ENCODE results near the gene LIPC.

The LIPC gene

GRCh38 chr15:58452775-58453174 is 21.0 kb downstream of the LIPC start:
- no peak for DNase-seq
- H3K27me3 ChIP-seq (ENCODE audit: insufficient read depth, low read length, poor library complexity): no peaks in the 10 kb centered on the region
- H3K79me2 ChIP-seq (ENCODE audit: control insufficient read depth, insufficient read depth, low read length): no peaks in the 10 kb centered on the region
- no peak overlapping the region for H2AK5ac ChIP-seq (ENCODE audit: low read length)
- no peak overlapping the region for H3K18ac ChIP-seq (ENCODE audit: low read length)
- no peak overlapping the region for H2BK5ac ChIP-seq (ENCODE audit: low read length)
- no peak overlapping the region for H3K56ac ChIP-seq (ENCODE audit: low read length)
- no peak overlapping the region for H2BK120ac ChIP-seq (ENCODE audit: low read depth, low read length)
- H3K4me2 ChIP-seq (ENCODE audit: low read length): no peak overlapping the region
- no peak overlapping the region for H4K5ac ChIP-seq (ENCODE audit: low read length)
- no peak overlapping the region for H2BK15ac ChIP-seq (replicated peaks; ENCODE audit: low read depth)
- H3K9ac ChIP-seq (ENCODE audit: low read length): no peak overlapping the region
- no CpG with 5 or more reads among the region's 4 CpGs for WGBS (ENCODE audit: extremely low coverage, insufficient coverage, low lambda C conversion rate)
- H3K4ac ChIP-seq (ENCODE audit: low read depth, low read length): no peak overlapping the region
- no peak overlapping the region for H3K27ac ChIP-seq (ENCODE audit: low read depth, low read length)
- H4K8ac ChIP-seq (ENCODE audit: low read depth, low read length): no peak overlapping the region
- H3K4me3 ChIP-seq (ENCODE audit: low read length): no peak overlapping the region
- H3K79me1 ChIP-seq (ENCODE audit: low read length): no peaks in the 10 kb centered on the region
- no peaks in the 10 kb centered on the region for H3K36me3 ChIP-seq (ENCODE audit: control insufficient read depth, insufficient read depth, low read length)
- H3K23ac ChIP-seq (ENCODE audit: low read length): no peak overlapping the region
- no peaks in the 10 kb centered on the region for H3K4me1 ChIP-seq (ENCODE audit: control insufficient read depth, low read depth, low read length)

DNA sequence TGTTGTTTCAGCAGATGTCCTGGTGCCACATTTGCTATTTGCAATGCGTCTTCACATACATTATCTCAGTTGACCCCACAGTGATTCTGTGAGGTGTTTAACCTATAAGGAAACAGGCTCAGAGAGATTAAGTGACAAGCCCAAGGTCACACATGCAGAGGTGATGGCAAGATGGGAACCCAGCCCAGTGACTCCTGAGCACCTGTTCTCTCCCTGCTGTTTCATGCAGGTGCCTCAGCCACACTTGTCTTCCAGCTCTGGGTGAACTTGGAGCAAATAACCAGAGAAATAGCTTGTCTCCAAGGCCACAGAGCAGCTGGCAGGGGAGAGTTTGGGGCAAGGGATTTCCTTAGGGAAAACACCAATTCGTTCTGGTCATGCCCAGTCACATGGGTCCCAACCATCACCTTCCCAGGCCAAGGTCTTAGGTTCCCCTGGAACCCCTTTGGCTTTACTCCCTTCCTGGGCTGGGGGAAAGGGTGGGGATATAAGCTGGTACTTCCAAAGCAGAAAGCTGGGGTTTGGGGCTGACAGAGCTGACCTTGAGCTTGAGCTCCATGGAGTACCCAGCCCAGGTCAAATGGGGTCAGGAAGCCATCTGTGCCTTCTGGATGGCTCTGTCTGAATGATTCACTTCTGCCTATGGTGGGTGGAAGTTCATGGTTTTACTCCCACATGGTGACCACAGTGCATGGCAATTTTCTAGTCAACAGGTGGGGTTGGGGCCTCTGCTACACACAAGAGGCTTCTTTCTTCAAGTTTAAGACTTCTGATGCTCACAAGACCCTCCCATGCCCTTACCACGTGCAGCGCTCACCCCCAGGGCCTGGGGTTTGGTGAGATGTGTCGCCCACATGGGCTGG is 22.4 kb downstream of the LIPC start:
- no peak overlapping the region for H4K8ac ChIP-seq (ENCODE audit: low read depth, low read length)
- H3K4me1 ChIP-seq (ENCODE audit: control insufficient read depth, low read depth, low read length): no peaks in the 10 kb centered on the region
- H3K4me3 ChIP-seq (ENCODE audit: low read length): no peak overlapping the region
- H4K5ac ChIP-seq (ENCODE audit: low read length): no peak overlapping the region
- no peak overlapping the region for H3K23ac ChIP-seq (ENCODE audit: low read length)
- no peak overlapping the region for H2BK120ac ChIP-seq (ENCODE audit: low read depth, low read length)
- H2AK5ac ChIP-seq (ENCODE audit: low read length): no peak overlapping the region
- H2BK5ac ChIP-seq (ENCODE audit: low read length): no peak overlapping the region
- H3K79me1 ChIP-seq (ENCODE audit: low read length): no peaks in the 10 kb centered on the region
- no CpG with 5 or more reads among the region's 5 CpGs for WGBS (ENCODE audit: extremely low coverage, insufficient coverage, low lambda C conversion rate)
- H3K4me2 ChIP-seq (ENCODE audit: low read length): no peak overlapping the region
- H3K4ac ChIP-seq (ENCODE audit: low read depth, low read length): no peak overlapping the region
- no peak overlapping the region for H3K27ac ChIP-seq (ENCODE audit: low read depth, low read length)
- DNase-seq: no peak
- no peak overlapping the region for H3K9ac ChIP-seq (ENCODE audit: low read length)
- no peak overlapping the region for H3K18ac ChIP-seq (ENCODE audit: low read length)
- H3K36me3 ChIP-seq (ENCODE audit: control insufficient read depth, insufficient read depth, low read length): no peaks in the 10 kb centered on the region
- no peak overlapping the region for H2BK15ac ChIP-seq (replicated peaks; ENCODE audit: low read depth)
- H3K79me2 ChIP-seq (ENCODE audit: control insufficient read depth, insufficient read depth, low read length): no peaks in the 10 kb centered on the region
- H3K27me3 ChIP-seq (ENCODE audit: insufficient read depth, low read length, poor library complexity): no peaks in the 10 kb centered on the region
- H3K56ac ChIP-seq (ENCODE audit: low read length): no peak overlapping the region

DNA sequence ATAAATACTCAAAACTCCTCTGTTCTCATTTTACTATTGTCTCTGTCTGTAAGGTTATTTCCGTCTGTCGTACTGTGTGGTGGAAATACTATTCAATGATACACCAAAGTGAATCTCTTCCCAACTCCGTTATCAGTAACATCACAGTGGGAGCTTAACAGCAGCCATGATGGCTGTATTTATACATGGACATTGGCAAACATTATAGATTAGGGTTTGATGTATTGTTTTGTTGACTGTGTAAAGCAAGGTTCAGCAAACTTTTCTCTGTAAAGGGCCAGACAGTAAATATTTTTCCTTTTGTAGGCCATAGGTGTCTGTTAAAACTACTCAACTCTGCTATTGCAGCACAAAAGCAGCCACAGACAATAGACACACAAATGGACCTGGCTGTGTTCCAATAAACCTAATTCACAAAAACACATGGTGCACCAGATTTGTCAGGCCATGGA is 23.2 kb downstream of the LIPC start:
- Histone ChIP-seq H4K5ac (ENCODE audit: low read length) (no peak overlapping the region), H4K8ac (ENCODE audit: low read depth, low read length) (no peak overlapping the region), H3K4me2 (ENCODE audit: low read length) (no peak overlapping the region), H3K4ac (ENCODE audit: low read depth, low read length) (no peak overlapping the region), H3K27ac (ENCODE audit: low read depth, low read length) (no peak overlapping the region), H2AK5ac (ENCODE audit: low read length) (no peak overlapping the region), H3K36me3 (ENCODE audit: control insufficient read depth, insufficient read depth, low read length) (no peaks in the 10 kb centered on the region), H2BK5ac (ENCODE audit: low read length) (no peak overlapping the region), H3K9ac (ENCODE audit: low read length) (no peak overlapping the region), H3K79me2 (ENCODE audit: control insufficient read depth, insufficient read depth, low read length) (no peaks in the 10 kb centered on the region), H3K4me1 (ENCODE audit: control insufficient read depth, low read depth, low read length) (no peaks in the 10 kb centered on the region), H3K27me3 (ENCODE audit: insufficient read depth, low read length, poor library complexity) (no peaks in the 10 kb centered on the region), H3K23ac (ENCODE audit: low read length) (no peak overlapping the region), H2BK15ac (replicated peaks; ENCODE audit: low read depth) (no peak overlapping the region), H3K4me3 (ENCODE audit: low read length) (no peak overlapping the region), H2BK120ac (ENCODE audit: low read depth, low read length) (no peak overlapping the region), H3K18ac (ENCODE audit: low read length) (no peak overlapping the region), H3K56ac (ENCODE audit: low read length) (no peak overlapping the region), H3K79me1 (ENCODE audit: low read length) (no peaks in the 10 kb centered on the region)
- WGBS (ENCODE audit: extremely low coverage, insufficient coverage, low lambda C conversion rate): no CpG with 5 or more reads among the region's 3 CpGs
- no peak for DNase-seq

GRCh38 chr15:58457466-58457965 is 25.7 kb downstream of the LIPC start:
- Histone ChIP-seq H3K56ac (ENCODE audit: low read length) (no peak overlapping the region), H4K5ac (ENCODE audit: low read length) (no peak overlapping the region), H3K18ac (ENCODE audit: low read length) (no peak overlapping the region), H3K79me2 (ENCODE audit: control insufficient read depth, insufficient read depth, low read length) (no peaks in the 10 kb centered on the region), H4K8ac (ENCODE audit: low read depth, low read length) (no peak overlapping the region), H2BK15ac (replicated peaks; ENCODE audit: low read depth) (no peak overlapping the region), H3K4me2 (ENCODE audit: low read length) (no peak overlapping the region), H3K23ac (ENCODE audit: low read length) (no peak overlapping the region), H2AK5ac (ENCODE audit: low read length) (no peak overlapping the region), H3K4me3 (ENCODE audit: low read length) (no peak overlapping the region), H3K27ac (ENCODE audit: low read depth, low read length) (no peak overlapping the region), H3K9ac (ENCODE audit: low read length) (no peak overlapping the region), H3K79me1 (ENCODE audit: low read length) (no peaks in the 10 kb centered on the region), H3K36me3 (ENCODE audit: control insufficient read depth, insufficient read depth, low read length) (no peaks in the 10 kb centered on the region), H3K4ac (ENCODE audit: low read depth, low read length) (no peak overlapping the region), H2BK5ac (ENCODE audit: low read length) (no peak overlapping the region), H3K4me1 (ENCODE audit: control insufficient read depth, low read depth, low read length) (no peaks in the 10 kb centered on the region), H3K27me3 (ENCODE audit: insufficient read depth, low read length, poor library complexity) (no peaks in the 10 kb centered on the region), H2BK120ac (ENCODE audit: low read depth, low read length) (no peak overlapping the region)
- no CpG with 5 or more reads among the region's 7 CpGs for WGBS (ENCODE audit: extremely low coverage, insufficient coverage, low lambda C conversion rate)
- no peak for DNase-seq

DNA sequence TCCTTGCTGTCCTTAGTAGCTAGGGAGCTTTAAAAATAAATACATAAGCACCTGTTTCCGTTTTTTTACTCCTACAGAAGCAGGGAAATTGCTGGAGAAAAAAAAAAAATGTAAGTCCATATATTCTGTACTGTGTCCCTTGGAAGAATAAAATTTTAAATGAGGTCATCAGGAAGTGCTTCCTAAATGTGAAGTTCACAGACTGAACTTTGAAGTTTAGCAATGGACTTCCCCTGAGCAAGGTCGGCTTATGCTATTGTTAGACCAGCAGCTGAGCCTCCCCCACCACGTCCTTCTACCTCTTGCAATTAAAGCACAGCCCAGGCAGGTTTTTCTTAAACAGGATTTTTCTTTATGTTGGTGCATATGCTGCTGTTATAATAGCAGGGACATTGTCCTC is 26.3 kb downstream of the LIPC start:
- Histone ChIP-seq H3K79me1 (ENCODE audit: low read length) (no peaks in the 10 kb centered on the region), H3K36me3 (ENCODE audit: control insufficient read depth, insufficient read depth, low read length) (no peaks in the 10 kb centered on the region), H2BK15ac (replicated peaks; ENCODE audit: low read depth) (no peak overlapping the region), H3K27me3 (ENCODE audit: insufficient read depth, low read length, poor library complexity) (no peaks in the 10 kb centered on the region), H3K79me2 (ENCODE audit: control insufficient read depth, insufficient read depth, low read length) (no peaks in the 10 kb centered on the region), H3K27ac (ENCODE audit: low read depth, low read length) (no peak overlapping the region), H3K4me1 (ENCODE audit: control insufficient read depth, low read depth, low read length) (no peaks in the 10 kb centered on the region), H3K23ac (ENCODE audit: low read length) (no peak overlapping the region), H3K18ac (ENCODE audit: low read length) (no peak overlapping the region), H2BK5ac (ENCODE audit: low read length) (no peak overlapping the region), H3K4me2 (ENCODE audit: low read length) (no peak overlapping the region), H2AK5ac (ENCODE audit: low read length) (no peak overlapping the region), H4K5ac (ENCODE audit: low read length) (no peak overlapping the region), H3K4me3 (ENCODE audit: low read length) (no peak overlapping the region), H3K56ac (ENCODE audit: low read length) (no peak overlapping the region), H4K8ac (ENCODE audit: low read depth, low read length) (no peak overlapping the region), H3K9ac (ENCODE audit: low read length) (no peak overlapping the region), H2BK120ac (ENCODE audit: low read depth, low read length) (no peak overlapping the region), H3K4ac (ENCODE audit: low read depth, low read length) (no peak overlapping the region)
- DNase-seq: no peak
- no CpG with 5 or more reads among the region's 3 CpGs for WGBS (ENCODE audit: extremely low coverage, insufficient coverage, low lambda C conversion rate)
